Ovary (tissue), 9 donors: ENCODE data around the gene SEMA4G. TPM values are rescaled to one million over a fixed set of nuclear protein-coding genes. Genes with fewer than 3 reads are reported as not detected.

Experiments used
- DNase-seq, 5 donors: peaks; one replicate each; pipeline ENCODE4 v3.0.0-alpha.2; 2019 to 2020
- H3K27ac ChIP-seq, 2 donors: fragments of 200-600 bp; one replicate each; pipeline versions ENCODE4 v1.5.1 to v1.8.0; 2019 to 2022
- H3K27me3 ChIP-seq: fragments of 200-600 bp; one replicate; pipeline ENCODE4 v1.8.0; 2022
- H3K36me3 ChIP-seq: fragments of 200-600 bp; sonication (generic); one replicate; pipeline ENCODE4 v1.5.1; 2019
- H3K4me1 ChIP-seq: one replicate; pipeline ENCODE4 v1.8.1; 2013; ENCODE audit warnings: mild to moderate bottlenecking, moderate library complexity; ENCODE audit not compliant: insufficient read depth
- H3K4me3 ChIP-seq: fragments of 200-600 bp; sonication (generic); one replicate; pipeline ENCODE4 v1.5.1; 2017
- H3K9me3 ChIP-seq, 2 donors: fragments of 200-600 bp in 1 of 2; sonication (generic) in 1 of 2; one replicate each; pipeline versions ENCODE4 v1.5.1 to v1.8.1; 2013 to 2019; ENCODE audit warnings: mild to moderate bottlenecking in 1 of 2, moderate library complexity in 1 of 2
- CTCF ChIP-seq, 3 donors: fragments of 450-650 bp in 2 of 3; fragments of 200-600 bp in 1 of 3; IDR thresholded peaks; one replicate each; pipeline versions ENCODE4 v1.5.1 to v1.8.0; 2016 to 2022; ENCODE audit warnings: antibody characterized with exemption in 3 of 3, mild to moderate bottlenecking in 1 of 3
- EP300 ChIP-seq: sonication (generic); formaldehyde crosslinking; IDR thresholded peaks from one replicate; pipeline ENCODE4 v1.6.1; 2017; ENCODE audit warnings: antibody characterized with exemption
- POLR2A ChIP-seq: fragments of 450-650 bp; IDR thresholded peaks from one replicate; pipeline ENCODE4 v1.6.1; 2017; ENCODE audit warnings: antibody characterized with exemption, mild to moderate bottlenecking, moderate library complexity
- WGBS, 3 donors: extraction: QIAGEN DNeasy Blood & Tissue Kit in 1 of 3; methylation state at CpG; one replicate each; pipeline versions ENCODE4 v1.1.5 to v1.1.7; 2013 to 2017; 5-methylcytosine and 5-hydroxymethylcytosine counted together
- intact Hi-C, 4 donors: fragments of 100-400 bp; cut with DNase I; formaldehyde crosslinking; loops; one replicate each; pipeline versions ENCODE4 v1.11.0 to v1.15.1; 2022 to 2023
- polyA plus RNA-seq, 2 donors: library from polyadenylated mRNA; stranded (reverse); fragments of 200-250 nt in 1 of 2; fragments of 350-450 nt in 1 of 2; fragmentation: Illumina TruSeq in 1 of 2; extraction: RNeasy Lipid Tissue Mini Kit (QIAGEN cat#74804) in 1 of 2; gene quantifications; one replicate each; pipeline ENCODE4 v1.2.3, GENCODE V29; 2013 to 2014
- total RNA-seq, 7 donors: library from RNA; depleted of rRNA in 2 of 7; stranded (reverse); fragments of >200 nt in 2 of 7; fragmentation: NEBNext Ultra II Directional in 3 of 7; extraction: Animal tissue kit (Norgen Biotek cat#: 25700) in 3 of 7; gene quantifications; one replicate each; pipeline versions ENCODE4 v1.1.0 to v1.2.4, GENCODE V29; 2016 to 2023
- donor health status: DM: no; HTN: no; CAD: no; lungs with moderate emphysema.
- donor health status: DM: no; HTN: no; CAD: no.
- donor health status: Bipolar disorder and iron deficiency.
- donor health status: DM: yes; HTN: yes; CAD: no.
- donor health status: DM: no; HTN: no; CAD: no.
- donor health status: DM: yes; HTN: yes; CAD: no.

SEMA4G gene
- total and polyA plus RNA-seq, 9 donors: 5.9 to 25.5 (median 13.1) TPM

DNA sequence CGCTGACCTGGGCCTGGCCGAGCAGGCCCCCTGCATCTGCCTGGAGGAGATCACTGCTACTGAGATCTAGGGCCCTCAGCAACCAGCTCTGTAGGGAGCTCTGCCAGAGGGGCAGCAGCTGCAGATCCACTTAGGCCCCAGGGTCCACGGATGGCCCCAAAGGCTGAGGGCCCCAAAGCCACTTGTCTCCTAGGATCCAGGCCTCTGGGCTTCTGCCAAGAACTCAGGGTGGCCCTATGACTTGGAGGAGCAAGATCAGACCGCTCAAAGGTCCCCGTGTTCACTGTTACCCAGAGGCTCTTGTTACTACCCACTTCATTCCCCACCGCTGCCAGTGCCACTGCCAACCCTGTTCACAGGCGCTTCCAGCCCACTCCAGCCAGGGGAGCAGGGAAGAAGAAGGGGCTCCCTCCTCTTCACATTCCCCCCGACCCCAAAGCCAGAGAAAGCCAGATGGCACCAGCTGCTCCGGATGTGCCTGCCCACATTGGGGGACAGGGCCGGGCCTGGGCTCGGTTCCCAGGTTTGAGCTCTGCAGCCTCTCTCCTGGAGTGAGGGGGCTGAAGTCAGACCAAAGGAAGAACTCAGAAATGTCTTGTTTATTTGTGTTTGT lies 37.9 kb downstream of the SEMA4G start:
- Histone ChIP-seq H3K27ac (peak overlapping the region in 1 of 2 donors; percentile 45), H3K9me3 (no peaks in the 10 kb centered on the region), H3K4me3 (no peak overlapping the region), H3K27me3 (no peaks in the 10 kb centered on the region), H3K4me1 (peaks cover 12% of the 10 kb centered on the region), H3K36me3 (no peaks in the 10 kb centered on the region)
- TF ChIP-seq EP300: no peak
- TF ChIP-seq CTCF (IDR thresholded peaks at IDR 0.05): no peak
- no peak for TF ChIP-seq POLR2A
- intact Hi-C loops: no loop called here
- DNase-seq: peak in 3 of 5 donors; percentile 46 to 70 (median 53)
- 15 to 34% (median 31%) methylated on average over 9 to 11 of the region's 11 CpGs for WGBS, 3 donors

- WGBS, 3 donors: 37 to 50% (median 49%) methylated on average over 13 of the region's 13 CpGs
- no peak for TF ChIP-seq EP300
- TF ChIP-seq POLR2A: no peak
- no peak for TF ChIP-seq CTCF (IDR thresholded peaks at IDR 0.05)
- Histone ChIP-seq H3K9me3 (no peaks in the 10 kb centered on the region), H3K36me3 (no peaks in the 10 kb centered on the region), H3K4me3 (no peak overlapping the region), H3K27ac (peak overlapping the region; percentile 35 to 52), H3K27me3 (no peaks in the 10 kb centered on the region), H3K4me1 (peaks cover 10% of the 10 kb centered on the region)
- no peak for DNase-seq
- intact Hi-C loops: no loop called here
These were observed 38.9 kb downstream of the SEMA4G start for GRCh38 chr10:101007915-101008822.

- WGBS, 3 donors: 75 to 85% (median 80%) methylated on average over 6 of the region's 6 CpGs
- H3K27me3 ChIP-seq: no peaks in the 10 kb centered on the region
- intact Hi-C loops: no loop called here
- TF ChIP-seq EP300 (no peak), POLR2A (no peak), CTCF (IDR thresholded peaks at IDR 0.05) (no peak)
- peaks cover 10% of the 10 kb centered on the region for H3K4me1 ChIP-seq
- H3K4me3 ChIP-seq: no peak overlapping the region
- no peak for DNase-seq
- H3K9me3 ChIP-seq: no peaks in the 10 kb centered on the region
- no peaks in the 10 kb centered on the region for H3K36me3 ChIP-seq
- H3K27ac ChIP-seq: peak overlapping the region; percentile 35 to 52
These were observed 39.6 kb downstream of the SEMA4G start for GRCh38 chr10:101008823-101009423.

DNA sequence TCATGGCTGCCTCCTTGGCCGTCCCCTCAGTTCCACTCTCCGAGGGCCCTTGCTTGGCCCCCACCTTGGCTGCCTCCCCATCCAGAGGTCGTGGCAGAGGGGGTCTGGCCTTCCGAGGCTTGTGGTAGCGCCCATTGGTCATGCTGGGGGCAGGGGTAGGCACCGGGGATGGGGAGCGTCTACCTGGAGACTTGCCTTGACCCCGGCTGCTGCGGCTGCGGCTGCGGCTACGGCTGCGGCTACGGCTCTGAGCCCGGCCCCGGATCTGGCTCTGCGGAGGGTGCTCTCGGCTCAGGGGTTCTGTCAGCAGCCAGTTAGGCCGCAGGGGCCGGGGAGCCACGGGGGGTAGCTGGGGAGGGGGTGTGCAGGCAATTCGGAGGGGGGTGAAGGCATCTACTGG lies 41.0 kb downstream of the SEMA4G start:
- Histone ChIP-seq H3K27ac (no peak overlapping the region), H3K27me3 (no peaks in the 10 kb centered on the region), H3K4me3 (no peak overlapping the region), H3K36me3 (no peaks in the 10 kb centered on the region), H3K9me3 (no peaks in the 10 kb centered on the region), H3K4me1 (peaks cover 11% of the 10 kb centered on the region)
- DNase-seq: no peak
- WGBS, 3 donors: 90 to 96% (median 94%) methylated on average over 18 to 22 of the region's 22 CpGs
- TF ChIP-seq CTCF (IDR thresholded peaks at IDR 0.05) (no peak), POLR2A (no peak), EP300 (no peak)
- intact Hi-C loops: no loop called here
